ENCODE data around the gene TANK.
"Not testable (repeated sequence)": the region's sequence is repeated elsewhere in the genome, so short reads cannot be mapped to it uniquely, and the experiment has no call there.

TANK gene, protein sequence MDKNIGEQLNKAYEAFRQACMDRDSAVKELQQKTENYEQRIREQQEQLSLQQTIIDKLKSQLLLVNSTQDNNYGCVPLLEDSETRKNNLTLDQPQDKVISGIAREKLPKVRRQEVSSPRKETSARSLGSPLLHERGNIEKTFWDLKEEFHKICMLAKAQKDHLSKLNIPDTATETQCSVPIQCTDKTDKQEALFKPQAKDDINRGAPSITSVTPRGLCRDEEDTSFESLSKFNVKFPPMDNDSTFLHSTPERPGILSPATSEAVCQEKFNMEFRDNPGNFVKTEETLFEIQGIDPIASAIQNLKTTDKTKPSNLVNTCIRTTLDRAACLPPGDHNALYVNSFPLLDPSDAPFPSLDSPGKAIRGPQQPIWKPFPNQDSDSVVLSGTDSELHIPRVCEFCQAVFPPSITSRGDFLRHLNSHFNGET

GRCh38 chr2:161160226-161161073, at the start of gene TANK:
TANK (plus strand) TSS chr2:161160428; CDS start chr2:161179663, 19,235 bp downstream.
- peak; percentile 34 for DNase-seq

- no peak for DNase-seq
Measured at GRCh38 chr2:161111531-161111930, 48.7 kb upstream of the TANK start.

DNA sequence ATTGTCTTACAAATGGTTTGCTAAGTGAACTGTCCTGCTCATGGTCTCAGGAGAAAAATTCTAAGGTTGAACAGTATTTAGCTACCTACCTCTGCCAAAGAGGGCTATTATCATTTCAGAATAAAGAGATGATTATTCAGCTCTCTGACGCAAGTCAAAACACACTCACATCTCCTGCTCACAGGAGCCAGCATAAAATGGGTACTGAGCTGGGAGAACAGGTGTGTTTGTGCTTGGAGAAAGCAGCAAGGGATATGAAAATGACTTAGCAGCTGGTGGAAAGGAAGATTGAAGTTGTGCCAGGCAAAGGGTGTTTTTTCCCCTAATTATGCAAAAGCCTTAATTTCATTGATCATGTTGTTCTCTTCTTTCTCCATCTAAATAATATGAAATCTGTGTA, 47.3 kb upstream of the TANK start:
- DNase-seq, result no peak

- DNase-seq, result no peak
Measured at GRCh38 chr2:161113693-161114575, 46.3 kb upstream of the TANK start.

- DNase-seq, result no peak
Measured at GRCh38 chr2:161115205-161115604, 45.0 kb upstream of the TANK start.

GRCh38 chr2:161115605-161116380, 44.4 kb upstream of the TANK start:
- DNase-seq, result no peak

- DNase-seq, result no peak
Measured at GRCh38 chr2:161116509-161116908, 43.7 kb upstream of the TANK start.

DNA sequence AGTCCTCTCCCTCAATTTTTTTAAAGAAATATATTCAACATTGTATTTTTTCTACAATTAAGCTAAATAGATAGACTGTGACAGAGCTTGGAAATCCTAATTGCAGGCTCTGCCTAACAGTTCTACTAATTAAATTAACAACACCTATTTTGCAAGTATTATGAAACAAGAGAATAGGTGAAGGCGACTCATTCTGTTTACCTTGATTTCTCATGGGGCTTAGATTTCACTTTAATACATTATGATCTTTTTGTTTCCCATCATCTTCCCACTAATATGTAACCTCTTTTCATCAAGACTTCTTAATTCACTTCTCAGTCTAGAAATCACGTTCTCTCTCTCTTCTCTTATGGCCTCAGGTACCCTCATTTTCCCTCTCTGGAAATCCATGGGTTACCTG, 42.7 kb upstream of the TANK start:
- DNase-seq, result no peak

DNA sequence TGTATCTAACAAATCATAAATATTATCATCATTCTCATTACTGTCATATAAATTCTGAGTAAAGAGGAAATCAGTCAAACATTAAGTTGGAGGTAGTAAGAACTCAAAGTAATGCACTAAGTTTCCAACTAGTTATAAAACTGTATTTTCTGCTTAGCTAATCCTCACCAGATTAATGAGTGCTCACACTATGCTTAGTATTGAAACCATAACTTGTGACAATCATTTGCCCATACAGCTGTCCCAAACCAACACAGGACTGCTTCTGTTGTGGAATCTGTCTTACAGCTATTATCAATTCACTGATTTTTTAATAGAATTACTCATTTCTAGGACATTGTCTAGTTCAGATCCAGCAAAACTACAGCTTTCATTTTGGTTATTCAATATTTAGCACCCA, 41.5 kb upstream of the TANK start:
- DNase-seq, result no peak

- DNase-seq, result no peak
Measured at GRCh38 chr2:161119483-161119882, 40.7 kb upstream of the TANK start.

DNA sequence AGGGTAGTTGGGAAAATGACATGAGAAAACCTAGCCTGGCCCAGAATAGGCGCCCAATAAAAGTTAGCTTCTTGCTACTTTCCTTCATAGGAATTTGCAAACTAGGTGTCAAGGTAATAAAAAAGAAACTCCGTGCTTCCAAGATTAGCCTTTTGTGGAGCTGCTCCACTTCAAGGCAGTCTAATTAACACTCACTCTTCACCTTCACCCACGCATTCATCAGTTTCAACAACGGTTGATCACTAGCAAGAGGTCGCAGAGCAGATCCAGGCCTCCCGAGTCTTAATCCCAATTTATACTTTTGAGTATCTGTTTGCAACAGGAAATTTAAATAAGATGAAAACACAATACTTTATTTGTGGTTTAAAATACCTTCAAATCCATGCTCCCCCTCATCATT, 39.5 kb upstream of the TANK start:
- no peak for DNase-seq

- DNase-seq, result no peak
Measured at GRCh38 chr2:161121622-161122021, 38.6 kb upstream of the TANK start.

- no peak for DNase-seq
Measured at GRCh38 chr2:161122772-161123530, 37.3 kb upstream of the TANK start.

- DNase-seq, result no peak
Measured at GRCh38 chr2:161123531-161124030, 36.6 kb upstream of the TANK start.

DNA sequence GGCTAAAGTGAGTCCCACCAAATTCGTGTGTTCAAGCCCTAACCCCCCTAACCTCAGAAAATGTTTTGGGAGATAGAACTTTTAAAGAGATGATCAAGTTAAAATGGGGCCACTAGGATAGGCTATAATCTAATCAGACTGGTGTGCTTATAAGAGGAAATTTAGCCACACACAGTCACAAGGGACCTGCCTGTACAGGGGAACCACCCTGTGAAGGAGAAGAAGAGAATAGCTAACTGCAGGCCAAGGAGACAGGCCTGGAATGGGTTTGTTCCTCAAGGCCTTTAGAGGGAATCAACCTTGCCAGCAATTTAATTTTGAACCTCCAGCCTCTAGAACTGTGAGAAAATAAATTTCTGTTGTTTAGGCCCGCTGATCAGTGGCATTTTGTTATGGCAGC, 36.0 kb upstream of the TANK start:
- DNase-seq, result no peak

- no peak for DNase-seq
Measured at GRCh38 chr2:161128885-161129284, 31.3 kb upstream of the TANK start.

- no peak for DNase-seq
Measured at GRCh38 chr2:161130354-161130753, 29.9 kb upstream of the TANK start.

GRCh38 chr2:161131074-161131680, 29.1 kb upstream of the TANK start:
- DNase-seq, result no peak

DNA sequence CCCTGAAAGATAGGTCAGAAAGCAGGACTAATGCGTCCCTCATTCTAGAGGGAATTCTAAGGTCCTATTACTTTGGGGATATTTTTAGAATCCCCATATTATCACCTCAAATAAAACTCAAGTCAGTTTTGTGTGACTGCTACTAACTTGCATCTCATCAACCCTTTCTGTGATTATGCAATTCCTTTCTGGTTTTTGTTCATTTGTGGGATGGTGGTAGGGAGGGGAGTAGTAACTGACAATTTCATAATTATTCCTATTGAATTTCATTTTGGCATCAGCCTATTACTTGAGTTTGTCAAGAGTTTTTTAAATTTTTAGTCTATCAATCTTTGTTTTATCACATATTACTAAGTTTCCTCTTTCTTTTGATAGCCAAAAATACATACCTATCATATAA, 28.4 kb upstream of the TANK start:
- no peak for DNase-seq

- DNase-seq, result not testable (repeated sequence)
Measured at GRCh38 chr2:161132384-161132783, 27.8 kb upstream of the TANK start.

DNA sequence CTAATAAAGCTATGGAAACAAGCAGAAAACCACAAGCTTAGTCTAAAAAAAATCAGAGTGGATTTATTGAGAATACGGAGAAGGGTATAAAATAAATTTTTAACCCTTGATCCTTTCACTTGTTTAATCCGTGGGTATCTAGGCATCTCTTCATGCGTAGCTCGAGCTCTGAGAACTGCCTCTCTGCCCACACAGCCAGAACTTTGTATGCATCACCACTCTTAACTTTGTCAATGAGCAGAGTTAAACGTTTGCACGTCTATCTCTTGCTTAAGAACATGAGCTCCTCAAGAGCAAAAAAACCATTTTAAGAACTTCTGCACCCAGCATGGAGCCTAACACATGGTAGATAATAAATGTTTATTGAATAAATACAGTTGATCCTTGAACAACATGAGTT, 26.9 kb upstream of the TANK start:
- DNase-seq, result no peak

All from cortex of kidney (tissue), 1 donor.